SK-N-SH (cell line): ENCODE measurements around the gene LRCH3. TPM values are rescaled to one million over a fixed set of nuclear protein-coding genes. Genes with fewer than 3 reads are reported as not detected.

ENCODE experiments used
- CTCF ChIA-PET: fragments of 300-600, 350-600 bp; formaldehyde crosslinking; extraction: SDS; loops from one replicate; lab custom pipeline; 2021; lab: Yijun Ruan, JAX
- POLR2A ChIA-PET: fragments of 350-600 bp; sonication (Branson Sonifier 250); formaldehyde crosslinking; extraction: SDS; loops from one replicate; lab custom pipeline; 2020; ENCODE audit warnings: antibody characterized with exemption, inconsistent platforms; lab: Yijun Ruan, JAX
- DNase-seq: peaks from one replicate; pipeline ENCODE4 v3.0.0; 2012
- H2AFZ ChIP-seq: fragments of 200-600 bp; sonication (generic); 2 replicates; pipeline ENCODE4 v1.8.1; 2016; ENCODE audit warnings: antibody characterized with exemption, mild to moderate bottlenecking, low read depth
- H3F3A ChIP-seq: fragments of 200-600 bp; sonication (generic); replicated peaks from 2 replicates; pipeline ENCODE3; 2016; ENCODE audit warnings: antibody characterized with exemption, mild to moderate bottlenecking; ENCODE audit not compliant: insufficient read depth
- H3K27ac ChIP-seq, 2 experiments: fragments of 200-500 bp in 1 of 2; fragments of 200-600 bp in 1 of 2; sonication (Bioruptor generic) in 1 of 2; sonication (generic), shearing (Covaris generic) in 1 of 2; 2 replicates each; pipeline versions ENCODE4 v1.5.1 to v1.6.1; 2014 to 2016; ENCODE audit warnings: low read depth in 2 of 2, inconsistent platforms in 1 of 2, low read length in 1 of 2, mild to moderate bottlenecking in 1 of 2, mixed read lengths in 1 of 2
- H3K27me3 ChIP-seq: fragments of 200-600 bp; sonication (generic), shearing (Covaris generic); 2 replicates; pipeline ENCODE4 v1.6.1; 2016; ENCODE audit warnings: mixed run types; ENCODE audit not compliant: insufficient read depth
- H3K36me3 ChIP-seq, 2 experiments: fragments of 200-500 bp in 1 of 2; fragments of 200-600 bp in 1 of 2; sonication (Bioruptor generic) in 1 of 2; sonication (generic) in 1 of 2; replicated peaks in 1 of 2; 2 replicates each; pipeline versions ENCODE3 to v1.5.1; 2014 to 2016; ENCODE audit warnings: low read length in 1 of 2, mild to moderate bottlenecking in 1 of 2; ENCODE audit not compliant: insufficient read depth in 2 of 2, control insufficient read depth in 1 of 2
- H3K4me1 ChIP-seq, 2 experiments: fragments of 200-500 bp in 1 of 2; fragments of 200-600 bp in 1 of 2; sonication (Bioruptor generic) in 1 of 2; sonication (generic), shearing (Covaris generic) in 1 of 2; 2 replicates each; pipeline versions ENCODE4 v1.5.1 to v1.6.1; 2014 to 2016; ENCODE audit warnings: low read depth in 1 of 2, low read length in 1 of 2, mixed run types in 1 of 2; ENCODE audit not compliant: insufficient read depth in 2 of 2, control insufficient read depth in 1 of 2
- H3K4me2 ChIP-seq: fragments of 200-600 bp; sonication (generic), shearing (Covaris generic); 2 replicates; pipeline ENCODE4 v1.6.1; 2017; ENCODE audit warnings: mixed run types
- H3K4me3 ChIP-seq, 2 experiments: fragments of 200-500 bp in 1 of 2; fragments of 200-600 bp in 1 of 2; sonication (Bioruptor generic) in 1 of 2; sonication (generic), shearing (Covaris generic) in 1 of 2; 2 replicates each; pipeline versions ENCODE4 v1.5.1 to v1.8.1; 2014 to 2016; ENCODE audit warnings: low read depth in 2 of 2, inconsistent platforms in 1 of 2, low read length in 1 of 2, mild to moderate bottlenecking in 1 of 2, mixed read lengths in 1 of 2, moderate library complexity in 1 of 2
- H3K79me2 ChIP-seq: fragments of 200-600 bp; sonication (generic); 2 replicates; pipeline ENCODE4 v1.8.1; 2017; ENCODE audit warnings: mild to moderate bottlenecking; ENCODE audit not compliant: insufficient read depth
- H3K9ac ChIP-seq: fragments of 200-600 bp; sonication (generic); 2 replicates; pipeline ENCODE4 v1.6.1; 2017; ENCODE audit warnings: mixed run types
- H3K9me2 ChIP-seq: fragments of 200-600 bp; sonication (generic); 2 replicates; pipeline ENCODE4 v1.6.1; 2017; ENCODE audit warnings: mixed run types
- H3K9me3 ChIP-seq: fragments of 200-600 bp; sonication (generic); 2 replicates; pipeline ENCODE4 v1.6.1; 2017; ENCODE audit warnings: mixed run types, mild to moderate bottlenecking, moderate library complexity
- H4K20me1 ChIP-seq: fragments of 200-600 bp; sonication (generic); 2 replicates; pipeline ENCODE4 v1.6.1; 2017; ENCODE audit warnings: mild to moderate bottlenecking, mixed run types; ENCODE audit not compliant: insufficient read depth
- CTCF ChIP-seq: fragments of 200-600 bp; sonication (generic); IDR thresholded peaks from 2 replicates; pipeline ENCODE4 v1.6.1; 2017; ENCODE audit warnings: antibody characterized with exemption, mild to moderate bottlenecking, moderate library complexity
- ELF1 ChIP-seq: IDR thresholded peaks from 2 replicates; pipeline ENCODE4 v1.4.0; 2012
- EP300 ChIP-seq, 2 experiments: IDR thresholded peaks; 2 replicates each; pipeline versions ENCODE4 v1.4.0 to v1.6.1; 2012; ENCODE audit warnings: borderline replicate concordance in 1 of 2, low read depth in 1 of 2, low read length in 1 of 2
- FOSL2 ChIP-seq: IDR thresholded peaks from 2 replicates; pipeline ENCODE4 v1.4.0; 2012; ENCODE audit warnings: low read depth, mild to moderate bottlenecking, moderate library complexity, borderline replicate concordance
- NFIC ChIP-seq: IDR thresholded peaks from 2 replicates; pipeline ENCODE4 v1.4.0; 2012; ENCODE audit warnings: borderline replicate concordance
- POLR2AphosphoS5 ChIP-seq: IDR thresholded peaks from 2 replicates; pipeline ENCODE4 v1.6.1; 2012; ENCODE audit warnings: low read depth, low read length
- SIN3A ChIP-seq: IDR thresholded peaks from 2 replicates; pipeline ENCODE4 v1.6.1; 2012; ENCODE audit warnings: low read depth, mild to moderate bottlenecking, low read length, moderate library complexity, borderline replicate concordance
- TCF12 ChIP-seq: IDR thresholded peaks from 2 replicates; pipeline ENCODE4 v1.4.0; 2012
- USF1 ChIP-seq: IDR thresholded peaks from 2 replicates; pipeline ENCODE4 v1.4.0; 2012; ENCODE audit warnings: low read depth, borderline replicate concordance
- WGBS: methylation state at CpG from one replicate; pipeline ENCODE4 v1.1.6; 2017; ENCODE audit warnings: low lambda C conversion rate; 5-methylcytosine and 5-hydroxymethylcytosine counted together
- polyA plus RNA-seq, 3 experiments: library from polyadenylated mRNA; depleted of rRNA; stranded (reverse); fragments of >200 nt; gene quantifications; 2 replicates each; pipeline ENCODE4 v1.2.3, GENCODE V29; 2012

LRCH3 gene
- polyA plus RNA-seq, 1 of the 3 experiments (the other 2 are of a cell fraction), result 22.6 TPM

DNA sequence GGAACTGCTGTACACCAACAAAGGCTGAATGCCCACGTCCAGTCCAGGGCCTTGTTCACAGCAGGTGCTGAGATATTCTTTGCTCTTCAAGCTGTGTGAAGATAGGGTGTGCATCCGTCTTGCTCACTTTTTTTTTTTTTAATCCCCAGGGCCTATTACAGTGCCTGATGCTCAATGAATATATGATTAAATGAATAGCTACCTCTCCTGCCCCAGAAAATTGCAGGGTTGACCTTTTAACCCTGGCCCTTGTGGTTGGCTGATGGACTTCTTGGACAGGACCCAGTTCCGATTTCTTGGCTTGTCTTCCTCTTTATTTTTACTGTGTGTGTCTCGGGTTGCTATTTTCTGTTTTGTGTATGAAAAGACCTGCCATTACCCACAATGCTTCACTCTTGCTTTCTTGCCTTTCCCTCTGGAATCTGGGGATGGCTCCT is 44.2 kb upstream of the LRCH3 start:
- H4K20me1 ChIP-seq, result peaks cover 13% of the 10 kb centered on the region
- TF ChIP-seq NFIC, result peak; percentile 33; the same call in 1 of the 2 replicates
- no peak for TF ChIP-seq SIN3A
- H3K9ac ChIP-seq, result no peak overlapping the region
- H3K9me2 ChIP-seq, result no peaks in the 10 kb centered on the region
- no peak overlapping the region for H3K4me2 ChIP-seq
- WGBS, result 60% methylated on average over 4 of the region's 4 CpGs
- no peak overlapping the region for H2AFZ ChIP-seq
- no peaks in the 10 kb centered on the region for H3K36me3 ChIP-seq
- peaks cover 12% of the 10 kb centered on the region for H3K79me2 ChIP-seq
- no peaks in the 10 kb centered on the region for H3K27me3 ChIP-seq
- H3F3A ChIP-seq, result peaks cover 40% of the 10 kb centered on the region
- CTCF ChIA-PET, result no interaction called here
- H3K9me3 ChIP-seq, result no peaks in the 10 kb centered on the region
- POLR2A ChIA-PET, result no interaction called here
- no peak overlapping the region for H3K27ac ChIP-seq
- H3K4me1 ChIP-seq, result peaks cover 0 to 5% of the 10 kb centered on the region in 2 experiments; a peak in 3 of 4 replicates
- DNase-seq, result no peak
- no peak overlapping the region for H3K4me3 ChIP-seq

- H3K27me3 ChIP-seq, result no peaks in the 10 kb centered on the region
- no peaks in the 10 kb centered on the region for H3K9me3 ChIP-seq
- 36% methylated on average over 12 of the region's 12 CpGs for WGBS
- peaks cover 51% of the 10 kb centered on the region for H3F3A ChIP-seq
- peak overlapping the region; percentile 75 to 77 for H3K4me3 ChIP-seq
- H3K4me1 ChIP-seq, result peaks cover 0 to 10% of the 10 kb centered on the region in 2 experiments; a peak in 3 of 4 replicates
- H3K9ac ChIP-seq, result peak overlapping the region; percentile 82
- no peaks in the 10 kb centered on the region for H3K36me3 ChIP-seq
- POLR2A ChIA-PET, result interaction anchor here (0.8 to 1.3 kb wide), 2 partner anchors 11 to 12 kb away, joined by 3 read pairs; partner anchors contain the start of gene RUBCN
- CTCF ChIA-PET, result interaction anchor here (1.3 to 1.4 kb wide), 3 partner anchors 11 to 40 kb away, joined by 3 to 5 read pairs (median 3); partner anchors contain the start of gene RUBCN
- peak overlapping the region; percentile 84 for H2AFZ ChIP-seq
- no peak for DNase-seq
- peak overlapping the region; percentile 91 to 94 for H3K27ac ChIP-seq
- H3K4me2 ChIP-seq, result peak overlapping the region; percentile 76
- peaks cover 30% of the 10 kb centered on the region for H4K20me1 ChIP-seq
- H3K9me2 ChIP-seq, result no peaks in the 10 kb centered on the region
- H3K79me2 ChIP-seq, result peaks cover 32% of the 10 kb centered on the region
- TF ChIP-seq TCF12, result peak; percentile 46
- no peak for TF ChIP-seq CTCF
- TF ChIP-seq POLR2AphosphoS5, result no peak
- TF ChIP-seq EP300 (IDR thresholded peaks at IDR 0.05; ENCODE audit: borderline replicate concordance in 1 of 2, low read depth in 1 of 2, low read length in 1 of 2), result no peak
Observed at GRCh38 chr3:197748597-197749314, 42.3 kb upstream of the LRCH3 start.

- peak; percentile 83 for DNase-seq
- Histone ChIP-seq H3F3A (peaks cover 51% of the 10 kb centered on the region), H3K79me2 (peaks cover 37% of the 10 kb centered on the region), H3K36me3 (no peaks in the 10 kb centered on the region), H3K27me3 (no peaks in the 10 kb centered on the region), H3K9me2 (no peaks in the 10 kb centered on the region), H3K4me1 (peaks cover 0 to 10% of the 10 kb centered on the region in 2 experiments; a peak in 3 of 4 replicates), H3K9me3 (no peaks in the 10 kb centered on the region), H3K9ac (peak overlapping the region; percentile 82), H3K4me2 (peak overlapping the region; percentile 76), H2AFZ (peak overlapping the region; percentile 84), H4K20me1 (peaks cover 35% of the 10 kb centered on the region), H3K4me3 (peak overlapping the region; percentile 75 to 77), H3K27ac (peak overlapping the region; percentile 91 to 94)
- CTCF ChIA-PET, result interaction anchor here (1.3 to 1.4 kb wide), 3 partner anchors 11 to 39 kb away, joined by 3 to 5 read pairs (median 3); partner anchors contain the start of gene RUBCN
- TF ChIP-seq NFIC, result 0 out of 2 replicates have a peak, but pooled peaks have one; percentile 20
- TF ChIP-seq ELF1, result no peak
- TF ChIP-seq USF1, result no peak
- no peak for TF ChIP-seq FOSL2
- POLR2A ChIA-PET, result interaction anchor here (0.8 to 1.3 kb wide), 2 partner anchors 12 to 13 kb away, joined by 3 read pairs; partner anchors contain the start of gene RUBCN
- 6% methylated on average over 7 of the region's 18 CpGs for WGBS
Observed at GRCh38 chr3:197749315-197749600, 41.8 kb upstream of the LRCH3 start.
